Heart right ventricle (tissue), 16 donors: ENCODE data around the gene MALT1. TPM values are rescaled to one million over a fixed set of nuclear protein-coding genes. Genes with fewer than 3 reads are reported as not detected.

Source experiments
- ATAC-seq, 8 donors: fragments of 200-7000 bp; cut with Tn5 transposase; one replicate each; pipeline ENCODE4 v1.9.1; 2020; ENCODE audit warnings: mild to moderate bottlenecking in 8 of 8, moderate library complexity in 8 of 8, moderate number of reproducible peaks in 1 of 8
- DNase-seq, 2 donors: peaks; one replicate each; pipeline ENCODE4 v3.0.0-alpha.2; 2020
- H3K27ac ChIP-seq, 10 donors: fragments of 200-600 bp; sonication (generic) in 2 of 10; one replicate each; pipeline versions ENCODE4 v1.5.0 to v1.8.0; 2020 to 2022; ENCODE audit warnings: mild to moderate bottlenecking in 3 of 10
- H3K27me3 ChIP-seq, 7 donors: fragments of 200-600 bp; one replicate each; pipeline ENCODE4 v1.8.0; 2021 to 2022; ENCODE audit warnings: mild to moderate bottlenecking in 2 of 7
- H3K36me3 ChIP-seq, 9 donors: fragments of 200-600 bp; sonication (generic) in 1 of 9; one replicate each; pipeline versions ENCODE4 v1.5.0 to v1.8.0; 2020 to 2022; ENCODE audit warnings: mild to moderate bottlenecking in 2 of 9
- H3K4me1 ChIP-seq, 9 donors: fragments of 200-600 bp; sonication (generic) in 1 of 9; one replicate each; pipeline versions ENCODE4 v1.5.0 to v1.8.0; 2020 to 2022; ENCODE audit warnings: mild to moderate bottlenecking in 4 of 9
- H3K4me3 ChIP-seq, 10 donors: fragments of 200-600 bp; sonication (generic) in 2 of 10; one replicate each; pipeline versions ENCODE4 v1.5.0 to v1.8.0; 2020 to 2022; ENCODE audit warnings: mild to moderate bottlenecking in 7 of 10, moderate library complexity in 2 of 10
- H3K9me3 ChIP-seq, 11 donors: fragments of 200-600 bp in 10 of 11; sonication (generic) in 2 of 11; one replicate each; pipeline versions ENCODE4 v1.5.0 to v1.8.0; 2013 to 2022; ENCODE audit warnings: mild to moderate bottlenecking in 2 of 11, control low read depth in 1 of 11, moderate library complexity in 1 of 11
- CTCF ChIP-seq, 9 donors: fragments of 200-600 bp; sonication (generic) in 2 of 9; IDR thresholded peaks; one replicate each; pipeline versions ENCODE4 v1.5.0 to v1.8.0; 2021 to 2022; ENCODE audit warnings: antibody characterized with exemption in 9 of 9, mild to moderate bottlenecking in 5 of 9, moderate library complexity in 1 of 9
- WGBS, 2 donors: extraction: QIAGEN DNeasy Blood & Tissue Kit; methylation state at CpG; one replicate each; pipeline ENCODE4 v1.1.7; 2013; ENCODE audit warnings: inconsistent platforms in 1 of 2; 5-methylcytosine and 5-hydroxymethylcytosine counted together
- intact Hi-C, 10 donors: fragments of 100-400 bp; cut with DNase I; formaldehyde crosslinking; loops; one replicate each; pipeline versions ENCODE4 v1.11.1 to v1.14.2; 2022
- polyA plus RNA-seq, 2 donors: library from polyadenylated mRNA; stranded (reverse); fragments of 200-250 nt; gene quantifications; one replicate each; pipeline ENCODE4 v1.2.3, GENCODE V29; 2013
- total RNA-seq, 10 donors: library from RNA; stranded (reverse); fragmentation: NEBNext Ultra II Directional in 3 of 10; extraction: Animal tissue kit (Norgen Biotek cat#: 25700) in 3 of 10; gene quantifications; one replicate each; pipeline versions ENCODE4 v1.2.1 to v1.2.4, GENCODE V29; 2021 to 2023
- donor health status: Arrhythmogenic right ventricular cardiomyopathy.
- donor health status: ischemic (EF 13 %, LVEDD 7.1; RV severe dilation, severe dysfunction).
- donor health status: healthy with polysubstance abuse.
- donor health status: DM: no; HTN: yes; CAD: no.
- donor health status: DM: no; HTN: no; CAD: no.
- donor health status: ischemic (EF 25% LVEDD 6.9; RV normal size, moderate dysfunction).
- donor health status: ischemic (EF 25% LVEDD 5.7; RV mildly dilated, moderate dysfunction).
- donor health status: healthy.
- donor health status: DM: yes; HTN: yes; CAD: no.
- donor health status: Ischemic cardiomyopathy.
- donor health status: ischemic (EF 35%, LVEDD 5.7; RV mildly dilated, moderate dysfunction).
- donor health status: nonischemic (EF 11% LVEDD 7.7; RV severe dilation, severe dysfunction).
- donor health status: DM: yes; HTN: yes; CAD: no.
- donor health status: PGD.
- donor health status: ischemic (EF 29% LVEDD 5.4; RV normal size, mild dysfunction).
- donor health status: nonischemic (EF 23%, LVEDD 6.1; RV moderate dilation, normal function).

Gene MALT1
- total and polyA plus RNA-seq, 12 donors = 4.4 to 20.0 (median 10.6) TPM

- no peaks in the 10 kb centered on the region for H3K36me3 ChIP-seq
- peaks cover 0 to 31% (median 0%) of the 10 kb centered on the region in 7 donors for H3K27me3 ChIP-seq
- H3K9me3 ChIP-seq = no peaks in the 10 kb centered on the region
- intact Hi-C loops = loop anchor here in 9 of 10 donors (5.0 to 10.0 kb wide), 8 partner anchors 39 to 359 kb away; partner anchors contain the start of genes ALPK2 (in 2 of the 9) and MALT1 (in 1 of the 9)
- peak in 1 of 2 donors; percentile 39 for DNase-seq
- H3K4me1 ChIP-seq = peaks cover 0 to 21% (median 14%) of the 10 kb centered on the region in 9 donors
- no peak overlapping the region for H3K4me3 ChIP-seq
- no peak for TF ChIP-seq CTCF (IDR thresholded peaks at IDR 0.05)
- WGBS, 2 donors = 41 to 46% methylated on average over 14 of the region's 14 CpGs
- peak overlapping the region in 9 of 10 donors; percentile 23 to 75 (median 54) for H3K27ac ChIP-seq
- ATAC-seq = peak; percentile 56 to 83 (median 70)
Observed at GRCh38 chr18:58761241-58761969, 90.1 kb downstream of the MALT1 start.

- intact Hi-C loops = loop anchor here in 9 of 10 donors (5.0 to 10.0 kb wide), 8 partner anchors 40 to 360 kb away; partner anchors contain the start of genes ALPK2 (in 2 of the 9) and MALT1 (in 1 of the 9)
- Histone ChIP-seq H3K27me3 (peaks cover 0 to 36% (median 0%) of the 10 kb centered on the region in 7 donors), H3K4me1 (peaks cover 0 to 21% (median 14%) of the 10 kb centered on the region in 9 donors), H3K4me3 (no peak overlapping the region), H3K36me3 (no peaks in the 10 kb centered on the region), H3K9me3 (no peaks in the 10 kb centered on the region), H3K27ac (peak overlapping the region in 9 of 10 donors; percentile 23 to 75 (median 54))
- no peak for TF ChIP-seq CTCF (IDR thresholded peaks at IDR 0.05)
- 85 to 87% methylated on average over 15 of the region's 15 CpGs for WGBS, 2 donors
- peak in 7 of 8 donors; percentile 9 to 34 (median 13) for ATAC-seq
- no peak for DNase-seq
Observed at GRCh38 chr18:58761970-58762780, 90.9 kb downstream of the MALT1 start.

- peak overlapping the region in 2 of 10 donors; percentile 23 to 73 for H3K27ac ChIP-seq
- ATAC-seq = no peak
- no peak for TF ChIP-seq CTCF (IDR thresholded peaks at IDR 0.05)
Observed at GRCh38 chr18:58762781-58763171, 91.5 kb downstream of the MALT1 start.

GRCh38 chr18:58766164-58766563 lies 94.9 kb downstream of the MALT1 start:
- intact Hi-C loops = loop anchor here in 3 of 10 donors (5.0 to 10.0 kb wide), 4 partner anchors 141 to 361 kb away; partner anchors contain the start of gene ALPK2 (in 1 of the 3)
- Histone ChIP-seq H3K4me3 (no peak overlapping the region), H3K9me3 (no peaks in the 10 kb centered on the region), H3K36me3 (no peaks in the 10 kb centered on the region), H3K27me3 (peaks cover 0 to 50% (median 0%) of the 10 kb centered on the region in 7 donors), H3K27ac (no peak overlapping the region), H3K4me1 (peaks cover 8 to 35% (median 22%) of the 10 kb centered on the region in 9 donors)
- DNase-seq (no peak), ATAC-seq (no peak)
- no peak for TF ChIP-seq CTCF (IDR thresholded peaks at IDR 0.05)
- 76 to 82% methylated on average over 3 of the region's 3 CpGs for WGBS, 2 donors

More at GRCh38 chr18:58762781-58763171, 91.5 kb downstream of the MALT1 start:
- intact Hi-C loops = loop anchor here in 9 of 10 donors (5.0 to 10.0 kb wide), 8 partner anchors 40 to 360 kb away; partner anchors contain the start of genes ALPK2 (in 2 of the 9) and MALT1 (in 1 of the 9)
- WGBS, 2 donors = 75 to 83% methylated on average over 10 of the region's 10 CpGs
- H3K4me1 ChIP-seq = peaks cover 0 to 21% (median 14%) of the 10 kb centered on the region in 9 donors
- H3K27me3 ChIP-seq = peaks cover 0 to 39% (median 0%) of the 10 kb centered on the region in 7 donors
- DNase-seq = no peak
- no peak overlapping the region for H3K4me3 ChIP-seq
- no peaks in the 10 kb centered on the region for H3K9me3 ChIP-seq
- H3K36me3 ChIP-seq = no peaks in the 10 kb centered on the region
